HL-60 (cell line): ENCODE measurements around the gene DDX42.
A peak's percentile ranks its signal among the peaks of the same experiment; 100 is the strongest.

Source experiments
- DNase-seq, 2 experiments: peaks; one replicate each; pipeline ENCODE4 v3.0.0-alpha.2; 2010 to 2020; ENCODE audit warnings: low read depth in 1 of 2, low spot score in 1 of 2
- H3K27ac ChIP-seq: fragments of 250-450 bp; sonication (Bioruptor Pico); replicated peaks from 2 replicates; pipeline ENCODE4 v1.5.1; 2020; ENCODE audit warnings: mild to moderate bottlenecking, moderate library complexity
- H3K27me3 ChIP-seq: fragments of 250-450 bp; sonication (Bioruptor Pico); 2 replicates; pipeline ENCODE4 v1.5.1; 2021; ENCODE audit warnings: mild to moderate bottlenecking, moderate library complexity; ENCODE audit not compliant: insufficient read depth, poor library complexity, severe bottlenecking
- H3K4me3 ChIP-seq: replicated peaks from 2 replicates; pipeline ENCODE4 v1.5.1; 2011; ENCODE audit warnings: mild to moderate bottlenecking, control low read depth, low read length; ENCODE audit not compliant: insufficient read depth
- CTCF ChIP-seq: IDR thresholded peaks from one replicate; pipeline ENCODE4 v1.5.1; 2011; ENCODE audit warnings: low read length, control low read depth, inconsistent platforms; ENCODE audit not compliant: insufficient read depth
- GABPA ChIP-seq: IDR thresholded peaks from 2 replicates; pipeline ENCODE4 v1.6.1; 2012; ENCODE audit warnings: low read depth
- POLR2AphosphoS5 ChIP-seq: IDR thresholded peaks from 2 replicates; pipeline ENCODE4 v1.6.1; 2012; ENCODE audit warnings: low read depth
- SPI1 ChIP-seq: IDR thresholded peaks from 2 replicates; pipeline ENCODE4 v1.6.1; 2012; ENCODE audit warnings: low read depth, mild to moderate bottlenecking, borderline replicate concordance
- TF ChIP-seq, protein P1 (sequence below): IDR thresholded peaks from 2 replicates; pipeline ENCODE4 v1.6.1; 2012; ENCODE audit warnings: low read depth; ENCODE audit not compliant: insufficient replicate concordance

The DDX42 gene

GRCh38 chr17:63837962-63838600 is 64.1 kb downstream of the DDX42 start:
- no peak for DNase-seq
- Histone ChIP-seq H3K4me3 (no peak overlapping the region), H3K27me3 (no peaks in the 10 kb centered on the region)

GRCh38 chr17:63838631-63839171 is 64.7 kb downstream of the DDX42 start:
- H3K27me3 ChIP-seq = no peaks in the 10 kb centered on the region
- no peak overlapping the region for H3K4me3 ChIP-seq
- TF ChIP-seq GABPA (no peak), CTCF (no peak), SPI1 (no peak), POLR2AphosphoS5 (no peak)
- TF ChIP-seq, protein P1, sequence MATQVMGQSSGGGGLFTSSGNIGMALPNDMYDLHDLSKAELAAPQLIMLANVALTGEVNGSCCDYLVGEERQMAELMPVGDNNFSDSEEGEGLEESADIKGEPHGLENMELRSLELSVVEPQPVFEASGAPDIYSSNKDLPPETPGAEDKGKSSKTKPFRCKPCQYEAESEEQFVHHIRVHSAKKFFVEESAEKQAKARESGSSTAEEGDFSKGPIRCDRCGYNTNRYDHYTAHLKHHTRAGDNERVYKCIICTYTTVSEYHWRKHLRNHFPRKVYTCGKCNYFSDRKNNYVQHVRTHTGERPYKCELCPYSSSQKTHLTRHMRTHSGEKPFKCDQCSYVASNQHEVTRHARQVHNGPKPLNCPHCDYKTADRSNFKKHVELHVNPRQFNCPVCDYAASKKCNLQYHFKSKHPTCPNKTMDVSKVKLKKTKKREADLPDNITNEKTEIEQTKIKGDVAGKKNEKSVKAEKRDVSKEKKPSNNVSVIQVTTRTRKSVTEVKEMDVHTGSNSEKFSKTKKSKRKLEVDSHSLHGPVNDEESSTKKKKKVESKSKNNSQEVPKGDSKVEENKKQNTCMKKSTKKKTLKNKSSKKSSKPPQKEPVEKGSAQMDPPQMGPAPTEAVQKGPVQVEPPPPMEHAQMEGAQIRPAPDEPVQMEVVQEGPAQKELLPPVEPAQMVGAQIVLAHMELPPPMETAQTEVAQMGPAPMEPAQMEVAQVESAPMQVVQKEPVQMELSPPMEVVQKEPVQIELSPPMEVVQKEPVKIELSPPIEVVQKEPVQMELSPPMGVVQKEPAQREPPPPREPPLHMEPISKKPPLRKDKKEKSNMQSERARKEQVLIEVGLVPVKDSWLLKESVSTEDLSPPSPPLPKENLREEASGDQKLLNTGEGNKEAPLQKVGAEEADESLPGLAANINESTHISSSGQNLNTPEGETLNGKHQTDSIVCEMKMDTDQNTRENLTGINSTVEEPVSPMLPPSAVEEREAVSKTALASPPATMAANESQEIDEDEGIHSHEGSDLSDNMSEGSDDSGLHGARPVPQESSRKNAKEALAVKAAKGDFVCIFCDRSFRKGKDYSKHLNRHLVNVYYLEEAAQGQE = no peak
- peak in 1 of 2 experiments; percentile 56 for DNase-seq
- peak overlapping the region; percentile 29; the same call in 1 of the 2 replicates for H3K27ac ChIP-seq

More at GRCh38 chr17:63837962-63838600, 64.1 kb downstream of the DDX42 start:
- H3K27ac ChIP-seq = no peak overlapping the region; the same call in 1 of the 2 replicates
- no peak for TF ChIP-seq GABPA
- TF ChIP-seq, protein P1 = no peak
- no peak for TF ChIP-seq SPI1
- no peak for TF ChIP-seq POLR2AphosphoS5
- TF ChIP-seq CTCF = no peak

- TF ChIP-seq GABPA (no peak), POLR2AphosphoS5 (no peak), SPI1 (no peak), CTCF (no peak)
- TF ChIP-seq, protein P1 = no peak
- H3K27ac ChIP-seq = peak overlapping the region; percentile 79
- peak in 1 of 2 experiments; percentile 25 for DNase-seq
- peak overlapping the region; percentile 82 for H3K4me3 ChIP-seq
- H3K27me3 ChIP-seq = no peaks in the 10 kb centered on the region
Measured at GRCh38 chr17:63840591-63841349, 66.8 kb downstream of the DDX42 start.
